ENCODE data around the gene FLNB. TPM values are rescaled to one million over a fixed set of nuclear protein-coding genes. Genes with fewer than 3 reads are reported as not detected.

Gene FLNB
- total RNA-seq, 1 donor from 2014 or later = 115 TPM

- Histone ChIP-seq H3K4me1 (peaks cover 13% of the 10 kb centered on the region), H3K36me3 (no peaks in the 10 kb centered on the region), H3K4me3 (no peak overlapping the region), H3K27ac (no peak overlapping the region), H3K9me3 (no peaks in the 10 kb centered on the region), H3K27me3 (no peaks in the 10 kb centered on the region)
- ATAC-seq (no peak), DNase-seq (no peak)
- intact Hi-C loops (cut with DNase I) = no loop called here
- TF ChIP-seq CTCF (IDR thresholded peaks at IDR 0.05) = no peak
These were observed 172.1 kb downstream of the FLNB start for GRCh38 chr3:58180099-58180880.

- DNase-seq (no peak), ATAC-seq (no peak)
- no peaks in the 10 kb centered on the region for H3K36me3 ChIP-seq
- intact Hi-C loops (cut with DNase I) = no loop called here
- peaks cover 5% of the 10 kb centered on the region for H3K4me1 ChIP-seq
- no peak overlapping the region for H3K27ac ChIP-seq
- H3K4me3 ChIP-seq = no peak overlapping the region
- no peaks in the 10 kb centered on the region for H3K9me3 ChIP-seq
- no peaks in the 10 kb centered on the region for H3K27me3 ChIP-seq
- TF ChIP-seq CTCF (IDR thresholded peaks at IDR 0.05) = no peak
These were observed 172.8 kb downstream of the FLNB start for GRCh38 chr3:58180940-58181587.

- ATAC-seq (no peak), DNase-seq (no peak)
- no peak overlapping the region for H3K27ac ChIP-seq
- H3K4me3 ChIP-seq = no peak overlapping the region
- no peaks in the 10 kb centered on the region for H3K9me3 ChIP-seq
- no peaks in the 10 kb centered on the region for H3K27me3 ChIP-seq
- intact Hi-C loops (cut with DNase I) = no loop called here
- no peak for TF ChIP-seq CTCF (IDR thresholded peaks at IDR 0.05)
- peaks cover 4% of the 10 kb centered on the region for H3K4me1 ChIP-seq
- no peaks in the 10 kb centered on the region for H3K36me3 ChIP-seq
These were observed 175.0 kb downstream of the FLNB start for GRCh38 chr3:58183221-58183620.

GRCh38 chr3:58183891-58184290 lies 175.7 kb downstream of the FLNB start:
- H3K36me3 ChIP-seq = no peaks in the 10 kb centered on the region
- DNase-seq (no peak), ATAC-seq (no peak)
- intact Hi-C loops (cut with DNase I) = no loop called here
- H3K9me3 ChIP-seq = no peaks in the 10 kb centered on the region
- TF ChIP-seq CTCF (IDR thresholded peaks at IDR 0.05) = no peak
- H3K4me3 ChIP-seq = no peak overlapping the region
- no peaks in the 10 kb centered on the region for H3K27me3 ChIP-seq
- H3K4me1 ChIP-seq = peaks cover 3% of the 10 kb centered on the region
- no peak overlapping the region for H3K27ac ChIP-seq

GRCh38 chr3:58184309-58184981 lies 176.2 kb downstream of the FLNB start:
- Histone ChIP-seq H3K4me1 (peaks cover 3% of the 10 kb centered on the region), H3K4me3 (no peak overlapping the region), H3K27ac (no peak overlapping the region), H3K9me3 (no peaks in the 10 kb centered on the region), H3K27me3 (no peaks in the 10 kb centered on the region), H3K36me3 (no peaks in the 10 kb centered on the region)
- intact Hi-C loops (cut with DNase I) = no loop called here
- no peak for TF ChIP-seq CTCF (IDR thresholded peaks at IDR 0.05)
- no peak for DNase-seq
- no peak for ATAC-seq

Measured in upper lobe of right lung (tissue), 1 donor.